GM21423 (cell line): ENCODE results near the gene KBTBD8.
A peak's percentile ranks its signal among the peaks of the same experiment; 100 is the strongest.

Experiments
- ATAC-seq: cut with Tn5 transposase; IDR thresholded peaks from one replicate; pipeline ENCODE4 v1.9.1; 2021; ENCODE audit warnings: mild to moderate bottlenecking, moderate library complexity; ENCODE audit not compliant: unreplicated experiment

Gene KBTBD8

GRCh38 chr3:67033079-67033478, 35.0 kb downstream of the KBTBD8 start:
- ATAC-seq, result no peak

GRCh38 chr3:67034371-67034770, 36.3 kb downstream of the KBTBD8 start:
- ATAC-seq, result no peak

- no peak for ATAC-seq
Observed at GRCh38 chr3:67037615-67038014, 39.5 kb downstream of the KBTBD8 start.

GRCh38 chr3:67044295-67044694, 46.2 kb downstream of the KBTBD8 start:
- ATAC-seq, result no peak

GRCh38 chr3:67044955-67045354, 46.8 kb downstream of the KBTBD8 start:
- no peak for ATAC-seq

- ATAC-seq, result no peak
Observed at GRCh38 chr3:67045711-67046465, 47.8 kb downstream of the KBTBD8 start.

GRCh38 chr3:67047051-67047450, 48.9 kb downstream of the KBTBD8 start:
- ATAC-seq, result no peak

GRCh38 chr3:67048067-67048714, 50.1 kb downstream of the KBTBD8 start:
- ATAC-seq, result peak; percentile 97

GRCh38 chr3:67048715-67049074, 50.6 kb downstream of the KBTBD8 start:
- ATAC-seq, result peak; percentile 49

- ATAC-seq, result no peak
Observed at GRCh38 chr3:67059443-67059842, 61.3 kb downstream of the KBTBD8 start.
